ES-I3 (cell line): ENCODE data around the gene UBC.
"Not testable (repeated sequence)": the region's sequence is repeated elsewhere in the genome, so short reads cannot be mapped to it uniquely, and the experiment has no call there.

Source experiments
- H3K36me3 ChIP-seq: 2 replicates; pipeline ENCODE4 v1.6.1; 2013; ENCODE audit warnings: mild to moderate bottlenecking, low read length, control low read depth, moderate library complexity; ENCODE audit not compliant: insufficient read depth
- H3K4me1 ChIP-seq: 2 replicates; pipeline ENCODE4 v1.6.1; 2013; ENCODE audit warnings: mild to moderate bottlenecking, control low read depth, low read length; ENCODE audit not compliant: insufficient read depth
- H3K9ac ChIP-seq: 2 replicates; pipeline ENCODE4 v1.6.1; 2013; ENCODE audit warnings: low read depth, mild to moderate bottlenecking, low read length, moderate library complexity
- H3K9me3 ChIP-seq: 2 replicates; pipeline ENCODE4 v1.6.1; 2013; ENCODE audit warnings: mild to moderate bottlenecking, low read length, moderate library complexity; ENCODE audit not compliant: control insufficient read depth, insufficient read depth

UBC gene

GRCh38 chr12:124896461-124896860 is 18.0 kb downstream of the UBC start:
- no peak overlapping the region for H3K9ac ChIP-seq
- H3K9me3 ChIP-seq = no peaks in the 10 kb centered on the region
- H3K4me1 ChIP-seq = peaks cover 4% of the 10 kb centered on the region; the same call in 1 of the 2 replicates
- no peaks in the 10 kb centered on the region for H3K36me3 ChIP-seq

GRCh38 chr12:124893792-124894516 is 20.5 kb downstream of the UBC start:
- Histone ChIP-seq H3K9ac (no peak overlapping the region), H3K36me3 (no peaks in the 10 kb centered on the region), H3K9me3 (no peaks in the 10 kb centered on the region), H3K4me1 (peaks cover 4% of the 10 kb centered on the region; the same call in 1 of the 2 replicates)

DNA sequence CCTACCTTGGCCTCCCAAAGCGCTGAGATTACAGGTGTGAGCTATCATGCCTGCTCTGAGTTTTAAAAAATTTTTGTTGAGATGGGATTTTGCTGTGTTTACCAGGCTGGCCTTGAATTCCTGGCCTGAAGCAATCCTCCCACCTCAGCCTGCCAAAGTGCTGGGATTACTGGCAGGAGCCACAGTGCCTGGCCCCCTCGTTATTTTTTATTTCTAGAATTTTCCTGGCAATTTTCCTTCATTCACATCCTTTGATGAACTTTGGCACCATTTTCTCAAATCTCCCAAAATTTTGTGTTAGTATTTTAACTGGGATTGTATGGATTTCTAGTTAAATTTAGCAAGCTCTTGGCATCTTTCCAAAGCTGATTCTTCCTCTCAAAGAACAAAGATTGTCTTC is 26.2 kb downstream of the UBC start:
- Histone ChIP-seq H3K9ac (no peak overlapping the region), H3K4me1 (peaks cover 19% of the 10 kb centered on the region), H3K36me3 (no peaks in the 10 kb centered on the region), H3K9me3 (no peaks in the 10 kb centered on the region)

DNA sequence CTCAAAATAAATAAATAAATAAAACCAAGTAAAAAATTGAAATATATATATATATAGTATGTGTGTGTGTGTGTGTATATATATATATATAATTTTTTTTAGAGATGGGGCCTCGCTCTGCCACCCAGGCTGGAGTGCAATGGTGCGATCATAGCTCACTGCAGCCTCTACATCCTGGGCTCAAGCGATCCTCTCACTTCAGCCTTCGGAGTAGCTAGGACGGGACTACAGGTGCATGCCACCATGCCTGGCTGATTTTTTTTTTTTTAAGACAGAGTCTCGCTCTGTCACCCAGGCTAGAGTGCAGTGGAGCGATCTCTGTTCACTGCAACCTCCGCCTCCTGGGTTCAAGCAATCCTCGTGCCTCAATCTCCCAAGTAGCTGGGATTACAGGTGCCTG is 26.7 kb downstream of the UBC start:
- not testable (repeated sequence) for H3K9me3 ChIP-seq, H3K9ac ChIP-seq, H3K36me3 ChIP-seq
- H3K4me1 ChIP-seq = peaks cover 20% of the 10 kb centered on the region

GRCh38 chr12:124884587-124885438 is 29.6 kb downstream of the UBC start:
- Histone ChIP-seq H3K36me3 (no peaks in the 10 kb centered on the region), H3K9me3 (no peaks in the 10 kb centered on the region), H3K4me1 (peaks cover 20% of the 10 kb centered on the region), H3K9ac (no peak overlapping the region)

- H3K4me1 ChIP-seq = peaks cover 20% of the 10 kb centered on the region
These were observed 31.0 kb downstream of the UBC start for GRCh38 chr12:124883263-124884130.

DNA sequence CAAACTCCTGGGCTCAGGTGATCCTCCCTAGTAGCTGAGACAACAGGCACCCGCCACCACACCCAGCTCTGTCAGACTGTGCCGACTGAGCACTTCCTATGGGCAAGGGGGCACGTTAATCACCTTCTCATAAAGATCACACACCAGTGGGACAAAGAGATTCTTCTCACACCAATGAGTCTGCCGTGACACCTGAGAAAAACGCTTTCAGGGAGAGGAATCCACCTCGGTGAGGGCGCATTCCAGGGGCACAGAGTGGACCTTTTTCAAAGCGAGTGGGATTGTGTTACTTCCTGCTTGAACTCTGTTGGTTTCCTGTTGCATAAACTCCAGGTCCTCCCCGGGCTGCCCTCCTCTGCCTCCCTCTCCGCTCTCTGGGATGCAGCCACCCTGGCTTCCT is 33.3 kb downstream of the UBC start:
- H3K4me1 ChIP-seq = peaks cover 20% of the 10 kb centered on the region

More at GRCh38 chr12:124883263-124884130, 31.0 kb downstream of the UBC start:
- H3K9ac ChIP-seq = no peak overlapping the region
- no peaks in the 10 kb centered on the region for H3K9me3 ChIP-seq
- no peaks in the 10 kb centered on the region for H3K36me3 ChIP-seq

DNA sequence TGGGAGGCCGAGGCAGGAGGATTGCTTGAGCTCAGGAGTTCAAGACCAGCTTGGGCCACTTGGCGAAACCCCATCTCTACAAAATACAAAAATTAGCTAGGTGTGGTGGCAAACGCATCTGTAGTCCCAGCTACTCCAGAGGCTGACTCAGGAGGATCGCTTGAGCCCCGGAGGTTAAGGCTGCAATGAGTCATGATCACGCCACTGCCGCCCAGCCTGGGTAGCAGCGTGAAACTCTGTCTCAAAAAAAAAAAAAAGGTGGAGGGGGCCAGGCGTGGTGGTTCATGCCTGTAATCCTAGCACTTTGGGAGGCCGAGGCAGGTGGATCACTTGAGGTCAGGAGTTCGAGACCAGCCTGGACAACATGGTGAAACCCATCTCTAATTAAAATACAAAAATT is 34.1 kb downstream of the UBC start:
- H3K36me3 ChIP-seq, H3K9ac ChIP-seq, H3K9me3 ChIP-seq: not testable (repeated sequence)
- H3K4me1 ChIP-seq = peaks cover 17% of the 10 kb centered on the region

More for the DNA sequence above, 33.3 kb downstream of the UBC start:
- no peaks in the 10 kb centered on the region for H3K36me3 ChIP-seq
- H3K9ac ChIP-seq = no peak overlapping the region
- no peaks in the 10 kb centered on the region for H3K9me3 ChIP-seq

DNA sequence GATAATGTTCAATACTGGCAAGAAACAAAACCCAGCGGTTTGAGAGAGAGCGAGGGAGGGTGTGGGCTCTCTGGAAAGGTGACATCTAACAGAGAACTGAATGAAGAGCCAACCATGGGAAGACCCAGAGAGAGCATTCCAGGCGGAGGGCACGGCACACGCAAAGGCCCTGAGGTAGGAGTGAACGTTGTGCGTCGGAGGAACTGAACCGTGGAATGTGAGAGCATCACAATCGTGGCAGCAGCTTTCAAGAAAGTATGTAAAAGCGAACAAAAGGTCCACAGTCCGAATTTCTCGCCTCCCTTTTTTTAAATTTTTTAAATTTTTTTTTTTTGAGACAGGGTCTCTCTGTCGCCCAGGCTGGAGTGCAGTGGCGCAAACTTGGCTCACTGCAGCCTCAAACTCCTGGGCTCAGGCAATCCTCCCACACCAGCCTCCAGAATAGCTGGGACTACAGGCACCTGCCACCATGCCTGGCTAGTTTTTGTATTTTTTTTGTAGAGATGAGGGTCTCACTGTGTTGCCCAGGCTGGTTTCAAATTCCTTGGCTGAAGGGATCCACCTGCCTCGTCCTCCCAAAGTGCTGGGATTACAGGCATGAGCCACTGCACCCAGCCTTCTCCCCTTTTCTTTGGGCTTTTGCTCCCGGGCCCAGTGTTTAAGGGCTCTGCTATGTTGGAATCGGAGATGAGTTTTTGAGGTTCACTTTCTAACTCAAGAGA is 35.5 kb downstream of the UBC start:
- peaks cover 8% of the 10 kb centered on the region for H3K4me1 ChIP-seq
- H3K9ac ChIP-seq = no peak overlapping the region
- H3K36me3 ChIP-seq = no peaks in the 10 kb centered on the region

GRCh38 chr12:124877423-124877822 is 37.0 kb downstream of the UBC start:
- Histone ChIP-seq H3K4me1 (no peaks in the 10 kb centered on the region; the same call in 1 of the 2 replicates), H3K9me3 (no peaks in the 10 kb centered on the region), H3K9ac (no peak overlapping the region), H3K36me3 (no peaks in the 10 kb centered on the region)

More for the DNA sequence above, 35.5 kb downstream of the UBC start:
- no peaks in the 10 kb centered on the region for H3K9me3 ChIP-seq

DNA sequence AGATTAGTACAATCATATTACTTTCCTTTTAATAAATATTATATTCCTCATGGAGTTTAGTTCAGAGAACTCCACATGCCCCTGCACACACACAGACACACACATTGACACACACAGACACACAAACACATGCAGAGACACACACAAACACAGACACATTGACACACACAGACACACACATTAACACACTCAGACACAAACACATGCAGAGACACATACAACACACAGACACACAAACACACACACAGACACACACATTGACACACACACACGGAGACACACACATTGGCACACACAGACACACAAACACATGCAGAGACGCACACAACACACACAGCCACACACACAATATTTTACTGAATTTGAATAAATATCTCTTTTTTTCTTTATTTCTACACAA is 38.3 kb downstream of the UBC start:
- Histone ChIP-seq H3K36me3 (no peaks in the 10 kb centered on the region), H3K9ac (no peak overlapping the region), H3K9me3 (no peaks in the 10 kb centered on the region), H3K4me1 (peaks cover 9% of the 10 kb centered on the region; the same call in 1 of the 2 replicates)

DNA sequence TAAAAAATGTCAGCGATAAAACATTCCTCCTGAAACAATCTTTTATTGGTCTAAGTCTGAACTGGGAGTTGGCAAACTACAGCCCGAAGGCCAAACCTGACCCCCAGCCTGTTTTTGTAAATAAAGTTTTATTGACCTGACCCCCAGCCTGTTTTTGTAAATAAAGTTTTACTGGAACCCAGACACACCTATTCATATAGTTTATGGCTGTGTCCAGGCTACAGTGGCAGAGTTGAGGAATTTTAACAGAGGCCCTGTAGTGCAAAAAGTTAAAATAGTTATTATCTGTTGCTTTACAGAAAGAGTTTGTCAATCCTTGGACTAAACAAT is 38.7 kb downstream of the UBC start:
- Histone ChIP-seq H3K9me3 (no peaks in the 10 kb centered on the region), H3K36me3 (no peaks in the 10 kb centered on the region), H3K9ac (no peak overlapping the region), H3K4me1 (peaks cover 10% of the 10 kb centered on the region; the same call in 1 of the 2 replicates)

GRCh38 chr12:124874988-124875802 is 39.3 kb downstream of the UBC start:
- no peaks in the 10 kb centered on the region for H3K9me3 ChIP-seq
- no peaks in the 10 kb centered on the region for H3K36me3 ChIP-seq
- H3K9ac ChIP-seq = no peak overlapping the region
- H3K4me1 ChIP-seq = 0 out of 2 replicates have a peak, but pooled peaks cover 10% of the 10 kb centered on the region
